ENCODE measurements around the gene ZNF396. TPM values are rescaled to one million over a fixed set of nuclear protein-coding genes. Genes with fewer than 3 reads are reported as not detected.

Gene ZNF396
- total and polyA plus RNA-seq, 4 donors, result 0.60 to 1.2 (median 0.99) TPM

GRCh38 chr18:35362531-35362930, 14.6 kb downstream of the ZNF396 start:
- Histone ChIP-seq H3K4me3 (ENCODE audit: low read depth in 1 of 3, low read length in 3 of 3) (no peak overlapping the region), H3K9ac (ENCODE audit: low read depth in 1 of 2, low read length in 2 of 2) (no peak overlapping the region), H3K4me1 (ENCODE audit: control insufficient read depth in 4 of 4, insufficient read depth in 4 of 4, low read length in 3 of 4) (no peaks in the 10 kb centered on the region), H3K36me3 (ENCODE audit: control insufficient read depth in 4 of 4, insufficient read depth in 3 of 4, low read depth in 1 of 4, low read length in 3 of 4) (no peaks in the 10 kb centered on the region), H3K9me3 (ENCODE audit: control insufficient read depth in 4 of 4, low read length in 3 of 4) (no peaks in the 10 kb centered on the region), H3K27ac (ENCODE audit: low read depth in 1 of 2, low read length in 2 of 2) (no peak overlapping the region), H3K27me3 (ENCODE audit: control insufficient read depth in 4 of 4, insufficient read depth in 4 of 4, low read length in 3 of 4) (no peaks in the 10 kb centered on the region)
- TF ChIP-seq JUND (IDR thresholded peaks at IDR 0.05) (no peak), FOXA1 (IDR thresholded peaks at IDR 0.05) (no peak), HNF4G (IDR thresholded peaks at IDR 0.05) (no peak), FOXA2 (IDR thresholded peaks at IDR 0.05) (no peak), ATF3 (IDR thresholded peaks at IDR 0.05) (no peak), EGR1 (IDR thresholded peaks at IDR 0.05; ENCODE audit: low read depth in 2 of 2) (no peak), YY1 (IDR thresholded peaks at IDR 0.05) (no peak)
- no peak for DNase-seq (ENCODE audit: low spot score)

- Histone ChIP-seq H3K27ac (ENCODE audit: low read depth in 1 of 2, low read length in 2 of 2) (no peak overlapping the region), H3K4me3 (ENCODE audit: low read depth in 1 of 3, low read length in 3 of 3) (no peak overlapping the region), H3K36me3 (ENCODE audit: control insufficient read depth in 4 of 4, insufficient read depth in 3 of 4, low read depth in 1 of 4, low read length in 3 of 4) (no peaks in the 10 kb centered on the region), H3K4me1 (ENCODE audit: control insufficient read depth in 4 of 4, insufficient read depth in 4 of 4, low read length in 3 of 4) (no peaks in the 10 kb centered on the region), H3K9me3 (ENCODE audit: control insufficient read depth in 4 of 4, low read length in 3 of 4) (no peaks in the 10 kb centered on the region), H3K27me3 (ENCODE audit: control insufficient read depth in 4 of 4, insufficient read depth in 4 of 4, low read length in 3 of 4) (no peaks in the 10 kb centered on the region), H3K9ac (ENCODE audit: low read depth in 1 of 2, low read length in 2 of 2) (no peak overlapping the region)
- 88% methylated on average over 2 of the region's 2 CpGs for whole genome bisulfite sequencing
- no peak for DNase-seq (ENCODE audit: low spot score)
- TF ChIP-seq SP1 (IDR thresholded peaks at IDR 0.05), result no peak
- no peak for TF ChIP-seq HNF4A (conservative IDR thresholded peaks at IDR 0.05)
- no peak for TF ChIP-seq REST (IDR thresholded peaks at IDR 0.05)
- TF ChIP-seq HNF4G (IDR thresholded peaks at IDR 0.05), result no peak
- no peak for TF ChIP-seq ATF3 (IDR thresholded peaks at IDR 0.05)
- no peak for TF ChIP-seq EGR1 (IDR thresholded peaks at IDR 0.05; ENCODE audit: low read depth in 2 of 2)
- no peak for TF ChIP-seq CTCF (IDR thresholded peaks at IDR 0.05; ENCODE audit: low read depth, low read length, missing input control)
- TF ChIP-seq JUND (IDR thresholded peaks at IDR 0.05), result no peak
- TF ChIP-seq NR2F2 (IDR thresholded peaks at IDR 0.05), result no peak
- no peak for TF ChIP-seq YY1 (IDR thresholded peaks at IDR 0.05)
- no peak for TF ChIP-seq TAF1 (conservative IDR thresholded peaks at IDR 0.05)
Measured at GRCh38 chr18:35361570-35362321, 15.4 kb downstream of the ZNF396 start.
